DND-41 (cell line): ENCODE results near the gene RIPOR3.

Experiments used
- ATAC-seq: fragments of 200-7000 bp; cut with Tn5 transposase; 3 replicates; pipeline ENCODE4 v1.9.1; 2021; ENCODE audit warnings: low read depth; ENCODE audit not compliant: insufficient read depth
- DNase-seq: peaks from one replicate; pipeline ENCODE4 v3.0.0-alpha.2; 2020
- H2AFZ ChIP-seq: 2 replicates; pipeline ENCODE4 v1.6.0; 2012; ENCODE audit warnings: low read depth, low read length
- H3K27ac ChIP-seq: 2 replicates; pipeline ENCODE4 v1.5.1; 2012; ENCODE audit warnings: low read length, inconsistent platforms
- H3K27me3 ChIP-seq: fragments of 200-600 bp; sonication (generic); 2 replicates; pipeline ENCODE4 v1.6.0; 2012; ENCODE audit warnings: low read length, mild to moderate bottlenecking, inconsistent platforms; ENCODE audit not compliant: insufficient read depth, poor library complexity
- H3K36me3 ChIP-seq: 2 replicates; pipeline ENCODE4 v1.5.1; 2012; ENCODE audit warnings: low read length, inconsistent platforms; ENCODE audit not compliant: insufficient read depth
- H3K4me1 ChIP-seq: 2 replicates; pipeline ENCODE4 v1.5.1; 2012; ENCODE audit warnings: mild to moderate bottlenecking, low read length; ENCODE audit not compliant: insufficient read depth
- H3K4me2 ChIP-seq: 2 replicates; pipeline ENCODE4 v1.6.0; 2012; ENCODE audit warnings: mild to moderate bottlenecking, moderate library complexity, low read length, inconsistent platforms; ENCODE audit not compliant: insufficient read depth
- H3K4me3 ChIP-seq, 2 experiments: fragments of 200-600 bp in 1 of 2; shearing (Covaris generic) in 1 of 2; 2 replicates each; pipeline ENCODE4 v1.5.1; 2012 to 2016; ENCODE audit warnings: inconsistent platforms in 2 of 2, low read length in 2 of 2, mild to moderate bottlenecking in 2 of 2, low read depth in 1 of 2, moderate library complexity in 1 of 2
- H3K79me2 ChIP-seq: 2 replicates; pipeline ENCODE4 v1.6.0; 2012; ENCODE audit warnings: low read length, inconsistent platforms; ENCODE audit not compliant: insufficient read depth
- H3K9ac ChIP-seq: 2 replicates; pipeline ENCODE4 v1.6.0; 2012; ENCODE audit warnings: low read depth, mild to moderate bottlenecking, inconsistent platforms, low read length, moderate library complexity
- H3K9me3 ChIP-seq: 2 replicates; pipeline ENCODE4 v1.5.1; 2012; ENCODE audit warnings: low read length, moderate library complexity, mild to moderate bottlenecking, inconsistent platforms; ENCODE audit not compliant: insufficient read depth, severe bottlenecking
- H4K20me1 ChIP-seq: 2 replicates; pipeline ENCODE4 v1.6.0; 2012; ENCODE audit warnings: low read length; ENCODE audit not compliant: insufficient read depth
- CTCF ChIP-seq: IDR thresholded peaks from 2 replicates; pipeline ENCODE4 v1.5.1; 2012; ENCODE audit warnings: borderline replicate concordance, low read length, moderate library complexity, mild to moderate bottlenecking; ENCODE audit not compliant: poor library complexity, severe bottlenecking; ENCODE audit errors: extremely low read depth
- EZH2 ChIP-seq: IDR thresholded peaks from 3 replicates; pipeline ENCODE4 v1.6.1; 2012; ENCODE audit warnings: borderline replicate concordance, low read depth, mild to moderate bottlenecking, moderate library complexity, low read length, inconsistent platforms; ENCODE audit not compliant: severe bottlenecking

Gene RIPOR3

GRCh38 chr20:50691573-50692551 lies 520 bp upstream of the RIPOR3 start:
- no peak for DNase-seq

GRCh38 chr20:50689864-50690649 lies 1.3 kb downstream of the RIPOR3 start:
- Histone ChIP-seq H3K79me2 (no peaks in the 10 kb centered on the region), H3K36me3 (no peaks in the 10 kb centered on the region), H4K20me1 (no peaks in the 10 kb centered on the region; the same call in 1 of the 2 replicates), H3K9ac (no peak overlapping the region), H3K4me3 (no peak overlapping the region), H3K9me3 (no peaks in the 10 kb centered on the region), H3K4me2 (no peak overlapping the region), H3K27me3 (peaks cover 25% of the 10 kb centered on the region), H3K27ac (no peak overlapping the region), H3K4me1 (no peaks in the 10 kb centered on the region), H2AFZ (no peak overlapping the region)
- no peak for TF ChIP-seq EZH2
- DNase-seq (no peak), ATAC-seq (no peak)

More at GRCh38 chr20:50691573-50692551, 520 bp upstream of the RIPOR3 start:
- no peak overlapping the region for H3K9ac ChIP-seq
- no peak overlapping the region for H2AFZ ChIP-seq
- no peaks in the 10 kb centered on the region for H3K79me2 ChIP-seq
- H3K27me3 ChIP-seq: peaks cover 26% of the 10 kb centered on the region
- no peak overlapping the region for H3K4me2 ChIP-seq
- H3K4me3 ChIP-seq: no peak overlapping the region
- no peaks in the 10 kb centered on the region for H3K4me1 ChIP-seq
- H4K20me1 ChIP-seq: no peaks in the 10 kb centered on the region; the same call in 1 of the 2 replicates
- no peak overlapping the region for H3K27ac ChIP-seq
- H3K9me3 ChIP-seq: no peaks in the 10 kb centered on the region
- no peak for TF ChIP-seq EZH2
- no peak for TF ChIP-seq CTCF
- ATAC-seq: no peak
- no peaks in the 10 kb centered on the region for H3K36me3 ChIP-seq

GRCh38 chr20:50688256-50688975 lies 2.9 kb downstream of the RIPOR3 start:
- no peak for ATAC-seq
- TF ChIP-seq EZH2: no peak
- no peak for TF ChIP-seq CTCF

More at GRCh38 chr20:50688256-50688975, 2.9 kb downstream of the RIPOR3 start:
- no peak overlapping the region for H3K4me3 ChIP-seq
- no peaks in the 10 kb centered on the region for H3K9me3 ChIP-seq
- H2AFZ ChIP-seq: no peak overlapping the region
- no peak for DNase-seq
- peaks cover 21% of the 10 kb centered on the region for H3K27me3 ChIP-seq
- no peaks in the 10 kb centered on the region for H3K79me2 ChIP-seq
- no peaks in the 10 kb centered on the region for H3K36me3 ChIP-seq
- H3K9ac ChIP-seq: no peak overlapping the region
- no peak overlapping the region for H3K27ac ChIP-seq
- no peak overlapping the region for H3K4me2 ChIP-seq
- no peaks in the 10 kb centered on the region for H3K4me1 ChIP-seq
- H4K20me1 ChIP-seq: no peaks in the 10 kb centered on the region
